Loucy (cell line): Measurements from ENCODE around the gene FPGS.

Source experiments
- H2AFZ ChIP-seq: fragments of 200-600 bp; sonication (generic); 2 replicates; pipeline ENCODE4 v1.6.0; 2016; ENCODE audit warnings: antibody characterized with exemption, mild to moderate bottlenecking, low read length, moderate library complexity
- H3F3A ChIP-seq: fragments of 200-600 bp; 2 replicates; pipeline ENCODE4 v1.6.0; 2016; ENCODE audit warnings: antibody characterized with exemption, low read depth, mild to moderate bottlenecking
- H3K27me3 ChIP-seq: fragments of 200-600 bp; sonication (generic); 2 replicates; pipeline ENCODE4 v1.6.1; 2014; ENCODE audit warnings: low read length, mild to moderate bottlenecking; ENCODE audit not compliant: insufficient read depth, poor library complexity, severe bottlenecking
- H3K36me3 ChIP-seq: fragments of 200-600 bp; sonication (generic); 2 replicates; pipeline ENCODE4 v1.6.1; 2016; ENCODE audit warnings: low read length; ENCODE audit not compliant: insufficient read depth
- H3K4me1 ChIP-seq: fragments of 200-600 bp; sonication (generic); 2 replicates; pipeline ENCODE4 v1.5.1; 2014; ENCODE audit warnings: low read length, mild to moderate bottlenecking; ENCODE audit not compliant: insufficient read depth, poor library complexity, severe bottlenecking
- H3K4me2 ChIP-seq: fragments of 200-600 bp; sonication (generic); 2 replicates; pipeline ENCODE4 v1.6.0; 2014; ENCODE audit warnings: antibody characterized with exemption, low read length, low read depth, mild to moderate bottlenecking; ENCODE audit not compliant: poor library complexity, severe bottlenecking
- H3K4me3 ChIP-seq: fragments of 200-600 bp; sonication (generic); 2 replicates; pipeline ENCODE4 v1.5.1; 2014; ENCODE audit warnings: low read length, mild to moderate bottlenecking, mixed read lengths; ENCODE audit not compliant: poor library complexity, severe bottlenecking
- H3K79me2 ChIP-seq: fragments of 200-600 bp; sonication (generic); 2 replicates; pipeline ENCODE4 v1.6.1; 2014; ENCODE audit warnings: low read length; ENCODE audit not compliant: insufficient read depth
- H3K9ac ChIP-seq: fragments of 200-600 bp; sonication (generic); 2 replicates; pipeline ENCODE4 v1.6.0; 2014; ENCODE audit warnings: mild to moderate bottlenecking, low read depth, low read length, moderate library complexity; ENCODE audit not compliant: poor library complexity, severe bottlenecking
- H3K9me2 ChIP-seq: fragments of 200-600 bp; sonication (generic); replicated peaks from 2 replicates; pipeline ENCODE4 v1.6.1; 2016; ENCODE audit warnings: low read depth, low read length, mixed read lengths
- H3K9me3 ChIP-seq: fragments of 200-600 bp; sonication (generic); 2 replicates; pipeline ENCODE4 v1.6.1; 2014; ENCODE audit warnings: mild to moderate bottlenecking, antibody characterized with exemption, low read length, low read depth; ENCODE audit not compliant: insufficient read depth
- H4K20me1 ChIP-seq: fragments of 200-600 bp; sonication (generic); 2 replicates; pipeline ENCODE4 v1.6.0; 2014; ENCODE audit warnings: antibody characterized with exemption, low read length, mild to moderate bottlenecking; ENCODE audit not compliant: insufficient read depth, poor library complexity, severe bottlenecking
- CTCF ChIP-seq: fragments of 200-600 bp; sonication (generic); conservative IDR thresholded peaks from 2 replicates; pipeline ENCODE4 v1.5.1; 2014; ENCODE audit warnings: mild to moderate bottlenecking, antibody characterized with exemption, low read length
- EZH2phosphoT487 ChIP-seq: fragments of 200-600 bp; IDR thresholded peaks from 2 replicates; pipeline ENCODE4 v1.6.1; 2018; ENCODE audit warnings: antibody characterized with exemption, mild to moderate bottlenecking, moderate library complexity, borderline replicate concordance

Gene FPGS

GRCh38 chr9:127857278-127857677 is 54.6 kb downstream of the FPGS start:
- Histone ChIP-seq H3K27me3 (no peaks in the 10 kb centered on the region), H2AFZ (no peak overlapping the region), H3K79me2 (no peaks in the 10 kb centered on the region), H3K9me2 (no peaks in the 10 kb centered on the region), H3K9ac (peak overlapping the region; percentile 26), H4K20me1 (no peaks in the 10 kb centered on the region), H3F3A (0 out of 2 replicates have a peak, but pooled peaks cover 4% of the 10 kb centered on the region), H3K36me3 (no peaks in the 10 kb centered on the region), H3K4me3 (no peak overlapping the region), H3K4me2 (no peak overlapping the region), H3K9me3 (no peaks in the 10 kb centered on the region), H3K4me1 (peaks cover 58% of the 10 kb centered on the region)
- no peak for TF ChIP-seq CTCF
- TF ChIP-seq EZH2phosphoT487 = no peak

- H3K9ac ChIP-seq = peak overlapping the region; percentile 38
- H3K4me1 ChIP-seq = peaks cover 63% of the 10 kb centered on the region
These were observed 55.4 kb downstream of the FPGS start for GRCh38 chr9:127858041-127858512.

GRCh38 chr9:127860260-127860659 is 57.6 kb downstream of the FPGS start:
- Histone ChIP-seq H3K9ac (peak overlapping the region; percentile 69), H2AFZ (no peak overlapping the region), H3K79me2 (no peaks in the 10 kb centered on the region), H3K9me3 (no peaks in the 10 kb centered on the region), H3K36me3 (no peaks in the 10 kb centered on the region), H3K9me2 (no peaks in the 10 kb centered on the region), H3F3A (peaks cover 22% of the 10 kb centered on the region; the same call in 1 of the 2 replicates), H3K4me2 (no peak overlapping the region), H3K4me3 (no peak overlapping the region), H3K27me3 (no peaks in the 10 kb centered on the region), H4K20me1 (no peaks in the 10 kb centered on the region), H3K4me1 (peaks cover 85% of the 10 kb centered on the region)
- TF ChIP-seq CTCF (no peak), EZH2phosphoT487 (no peak)

More at GRCh38 chr9:127858041-127858512, 55.4 kb downstream of the FPGS start:
- H4K20me1 ChIP-seq = no peaks in the 10 kb centered on the region
- H3F3A ChIP-seq = peaks cover 10% of the 10 kb centered on the region; the same call in 1 of the 2 replicates
- H3K4me2 ChIP-seq = no peak overlapping the region
- no peaks in the 10 kb centered on the region for H3K9me3 ChIP-seq
- no peak overlapping the region for H3K4me3 ChIP-seq
- H3K79me2 ChIP-seq = no peaks in the 10 kb centered on the region
- TF ChIP-seq EZH2phosphoT487 (no peak), CTCF (no peak)
- no peaks in the 10 kb centered on the region for H3K27me3 ChIP-seq
- no peaks in the 10 kb centered on the region for H3K36me3 ChIP-seq
- no peak overlapping the region for H2AFZ ChIP-seq
- H3K9me2 ChIP-seq = no peaks in the 10 kb centered on the region
